CD1c-positive myeloid dendritic cell (primary cell): Measurements from ENCODE around the gene PALD1.
A peak's percentile ranks its signal among the peaks of the same experiment; 100 is the strongest.
"Not testable (repeated sequence)": the region's sequence is repeated elsewhere in the genome, so short reads cannot be mapped to it uniquely, and the experiment has no call there.

Experiments
- DNase-seq: peaks from one replicate; pipeline ENCODE4 v3.0.0-alpha.2; 2016; ENCODE audit errors: extremely low spot score

PALD1 gene

DNA sequence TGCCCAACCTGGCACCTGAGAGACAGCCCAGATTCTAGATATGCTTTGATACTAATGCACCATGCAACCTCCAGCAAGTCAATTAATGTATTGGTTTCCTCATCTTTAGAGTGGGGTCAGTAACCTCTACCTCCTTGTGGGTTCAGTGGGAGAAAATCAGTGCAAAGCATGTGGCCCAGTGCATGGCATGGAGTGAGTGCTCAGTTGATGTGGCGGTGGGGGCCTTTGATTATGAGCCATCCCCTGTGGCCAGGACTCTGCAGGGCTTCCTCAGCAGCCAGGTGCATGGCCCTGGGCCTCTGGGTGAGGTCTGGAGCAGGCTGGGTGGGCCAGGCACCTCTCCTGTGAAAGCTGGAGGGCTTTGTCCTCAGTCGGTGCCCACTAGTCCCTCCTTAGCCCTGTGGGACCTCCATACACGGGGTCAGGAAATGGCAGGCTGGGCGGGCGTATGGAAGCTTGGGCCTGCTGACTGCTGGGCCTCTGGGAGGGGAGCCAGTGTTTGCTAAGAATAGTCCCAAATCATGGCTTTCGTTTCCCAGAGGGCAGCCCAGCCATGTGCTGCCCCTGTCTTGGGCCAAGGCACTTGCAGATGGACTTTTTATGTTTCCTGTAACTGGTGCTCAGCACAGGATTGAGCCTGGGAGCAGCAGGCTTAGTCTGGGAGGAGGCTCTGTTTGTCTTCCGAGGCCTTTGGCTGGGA lies 3.4 kb downstream of the PALD1 start:
- no peak for DNase-seq

DNA sequence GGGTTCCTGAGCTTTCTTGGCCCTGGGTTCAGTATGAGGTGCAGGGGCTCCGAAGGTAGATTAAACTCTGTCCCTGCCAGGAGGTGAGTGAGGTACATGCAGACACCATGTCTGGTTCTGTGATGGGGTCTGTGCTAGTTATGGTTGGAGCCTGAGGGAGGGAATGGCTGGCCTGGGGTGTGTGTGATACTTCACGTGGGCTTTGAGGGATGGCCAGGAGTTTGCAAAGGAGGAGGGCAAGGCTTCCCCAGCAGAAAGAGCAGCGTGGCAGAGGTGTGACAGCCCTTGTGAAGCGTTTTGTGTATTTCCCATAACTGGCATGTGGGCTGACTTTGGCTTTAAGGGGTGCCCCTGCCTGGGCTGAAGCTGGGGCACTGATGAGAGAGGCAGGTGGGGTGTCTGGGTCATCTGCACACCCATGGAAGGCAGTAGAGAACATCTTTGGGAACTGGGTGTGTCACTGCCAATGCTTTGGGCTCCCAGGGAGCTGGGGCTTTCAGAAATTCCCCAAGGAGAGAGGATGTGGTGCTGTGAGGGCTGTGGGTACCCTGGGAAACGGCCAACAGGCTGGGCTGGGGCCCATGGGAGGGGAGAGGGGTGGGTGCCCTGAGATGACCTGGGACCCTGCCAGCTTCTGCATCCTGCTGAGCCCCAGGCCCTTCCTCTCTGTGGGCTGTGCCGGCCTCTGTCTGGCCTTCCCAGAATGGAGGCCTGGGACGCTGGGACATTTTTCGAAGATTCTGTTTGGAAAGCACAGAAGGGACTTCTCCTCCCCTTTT lies 4.6 kb downstream of the PALD1 start:
- no peak for DNase-seq

DNA sequence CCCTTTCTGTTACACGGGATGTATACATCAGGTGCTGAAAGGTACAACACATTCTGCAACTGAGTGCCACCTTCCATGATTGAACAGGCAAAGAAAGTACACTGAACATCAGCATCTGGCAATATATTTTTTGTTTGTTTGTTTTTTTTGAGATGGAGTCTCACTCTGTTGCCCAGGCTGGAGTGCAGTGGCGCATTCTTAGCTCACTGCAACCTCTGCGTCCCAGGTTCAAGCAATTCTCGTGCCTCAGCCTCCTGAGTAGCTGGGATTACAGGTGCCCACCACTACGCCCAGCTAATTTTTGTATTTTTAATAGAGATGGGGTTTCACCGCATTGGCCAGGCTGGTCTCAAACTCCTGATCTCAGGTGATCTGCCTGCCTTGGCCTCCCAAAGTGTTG lies 5.3 kb downstream of the PALD1 start:
- DNase-seq = not testable (repeated sequence)

DNA sequence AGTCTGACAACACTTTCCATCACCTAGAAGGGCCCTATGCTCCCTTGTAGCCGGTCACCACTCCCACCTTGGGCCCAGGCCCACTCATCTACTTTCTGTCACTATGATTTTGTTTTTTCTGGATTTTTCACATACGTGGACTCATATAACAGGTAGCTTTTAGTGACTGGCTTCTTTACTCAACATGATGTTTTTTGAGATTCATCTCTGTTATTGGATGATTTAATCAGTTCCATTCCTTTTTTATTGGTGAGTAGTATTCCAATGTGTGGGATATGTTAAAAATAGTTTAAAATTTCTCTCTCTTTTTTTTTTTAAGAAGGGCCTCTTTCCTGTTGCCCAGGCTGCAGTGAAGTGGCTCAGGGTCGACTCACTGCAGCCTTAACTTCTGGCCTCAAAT lies 9.3 kb downstream of the PALD1 start:
- DNase-seq = no peak

DNA sequence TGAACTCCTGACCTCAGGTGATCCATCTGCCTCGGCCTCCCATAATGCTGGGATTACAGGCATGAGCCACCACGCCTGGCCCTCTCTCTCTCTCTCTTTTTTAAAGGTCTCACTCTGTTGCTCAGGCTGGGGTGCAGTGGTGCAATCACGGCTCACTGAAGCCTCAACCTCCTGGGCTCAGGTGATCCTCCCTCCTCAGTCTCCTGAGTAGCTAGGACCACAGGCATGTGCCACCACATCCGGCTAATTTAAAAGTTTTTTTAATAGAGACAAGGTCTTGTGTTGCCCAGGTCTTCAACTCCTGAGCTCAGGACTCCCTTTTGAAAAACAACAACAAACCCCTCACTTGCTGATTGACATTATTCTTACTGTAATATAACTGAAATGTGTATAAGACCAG lies 11.6 kb downstream of the PALD1 start:
- DNase-seq = no peak

DNA sequence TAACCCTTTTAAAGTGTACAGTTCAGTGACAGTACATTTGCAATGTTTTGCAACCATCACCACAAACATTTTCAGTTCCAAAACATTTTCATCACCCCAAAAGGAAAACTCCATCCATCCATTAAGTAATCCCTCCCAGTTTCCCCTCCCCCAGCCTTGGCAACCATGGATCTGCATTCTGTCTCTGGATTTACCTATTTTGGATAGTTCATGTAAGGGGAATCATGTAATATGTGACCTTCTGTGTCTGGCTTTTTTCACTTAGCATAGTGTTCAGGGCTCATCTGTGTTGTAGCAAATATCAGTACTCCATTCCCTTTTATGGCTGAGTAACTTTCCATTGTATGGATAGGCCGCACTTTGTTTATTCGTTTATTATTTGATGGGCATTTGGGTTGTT lies 13.0 kb downstream of the PALD1 start:
- no peak for DNase-seq

DNA sequence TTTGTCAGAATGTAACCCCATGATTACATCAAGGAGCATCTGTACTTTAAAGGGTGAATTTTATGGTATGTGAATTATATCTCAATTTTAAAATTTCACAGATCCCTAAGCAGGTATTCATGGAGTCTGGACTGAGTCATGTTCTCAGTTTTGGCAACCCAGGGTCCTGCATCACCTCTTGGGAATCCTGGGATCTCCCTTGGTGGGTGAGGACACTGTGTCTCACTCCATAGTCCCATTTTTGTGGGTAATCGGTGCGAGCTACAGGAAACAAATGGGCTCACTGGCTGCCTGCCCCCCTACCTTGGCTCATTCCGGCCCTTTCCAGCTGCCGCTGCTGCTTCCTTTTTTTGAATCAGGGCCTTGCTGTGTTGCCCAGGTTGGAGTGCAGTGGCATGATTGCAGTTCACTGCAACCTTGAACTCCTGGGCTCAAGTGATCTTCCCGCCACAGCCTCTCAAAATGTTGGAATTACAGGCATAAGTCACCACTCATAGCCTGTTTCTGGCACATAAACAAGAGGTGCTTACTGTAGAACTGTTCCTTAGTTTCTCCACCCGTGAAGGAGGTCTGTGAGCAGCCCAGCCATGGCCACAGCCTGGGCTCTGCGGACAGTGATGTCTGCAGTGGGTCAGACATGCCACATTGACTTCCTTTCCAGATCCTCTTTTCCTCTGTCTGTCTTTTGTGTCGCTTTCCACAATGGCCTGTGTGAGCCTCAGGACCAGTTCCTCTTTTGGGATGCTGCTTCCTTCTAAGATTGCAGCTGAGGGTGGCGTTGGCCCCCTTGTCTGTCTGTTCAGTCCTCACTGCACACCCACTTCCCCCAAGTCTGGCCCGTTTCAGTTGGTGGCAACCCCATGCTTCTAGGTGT lies 14.5 kb downstream of the PALD1 start:
- peak; percentile 88 for DNase-seq

DNA sequence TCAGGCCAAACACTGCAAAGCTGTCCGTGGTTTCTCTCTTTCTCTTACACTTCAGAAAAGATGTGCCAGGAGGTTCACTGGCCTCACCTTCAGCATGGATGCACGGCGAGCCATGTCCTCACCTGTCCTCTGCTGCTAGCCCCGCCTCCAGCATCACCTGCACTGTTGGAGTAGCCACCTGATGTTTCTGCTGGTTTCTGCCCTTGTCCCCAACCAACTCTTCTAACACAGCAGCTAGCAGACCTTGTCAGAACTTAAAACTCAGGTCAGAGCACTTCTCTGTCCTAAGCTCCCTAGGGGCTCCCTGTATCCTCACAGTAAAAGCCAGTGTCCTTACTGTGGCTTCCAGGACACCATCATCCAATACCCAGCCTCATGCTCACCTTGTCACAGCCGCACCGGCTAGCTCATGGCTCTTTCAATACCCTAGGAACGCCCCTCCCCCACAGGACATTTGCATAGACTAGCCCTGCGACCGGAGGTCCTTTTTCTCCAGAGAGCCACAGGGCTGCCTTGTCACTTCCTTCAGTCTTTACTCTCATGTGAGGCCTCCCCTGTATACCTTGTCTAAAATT lies 15.2 kb downstream of the PALD1 start:
- DNase-seq = peak; percentile 26

DNA sequence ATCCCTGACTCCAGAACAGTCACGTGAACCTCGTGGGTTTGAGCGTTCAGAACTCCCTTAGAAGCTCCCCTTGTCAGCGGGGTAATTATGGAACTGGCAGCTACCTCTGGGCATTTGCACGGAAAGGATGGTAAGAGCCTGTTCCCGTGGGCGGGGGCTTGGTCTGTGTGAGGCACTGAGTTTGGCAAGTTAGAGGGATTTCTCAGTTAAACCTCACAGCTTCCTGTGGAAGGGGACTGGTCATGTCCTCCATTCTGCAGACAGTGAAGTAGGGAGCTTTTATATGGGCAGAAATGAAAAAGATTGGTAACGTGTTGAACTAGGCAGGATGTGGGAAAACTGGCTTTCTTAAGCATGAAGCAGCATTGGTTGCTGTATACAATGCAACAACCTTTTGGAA lies 16.0 kb downstream of the PALD1 start:
- peak; percentile 91 for DNase-seq

DNA sequence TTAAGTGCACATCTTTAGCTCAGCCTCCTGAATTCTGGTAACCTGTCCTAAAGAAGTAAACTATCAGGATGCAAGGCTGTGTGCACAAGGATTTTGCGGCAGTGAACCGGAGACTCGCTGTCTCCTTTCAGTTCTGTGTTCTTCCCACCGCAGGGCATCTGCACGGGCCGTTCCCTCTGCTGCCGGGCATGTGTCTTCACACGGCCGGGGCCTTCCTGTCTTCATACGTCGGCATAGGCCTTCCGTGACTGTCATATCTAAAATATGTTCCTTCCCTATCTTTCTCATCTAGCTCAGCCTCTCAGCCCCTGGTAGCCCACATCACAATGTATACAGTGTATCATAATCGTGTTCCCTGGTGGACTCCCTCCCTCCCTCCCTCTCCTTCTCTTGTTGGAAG lies 16.4 kb downstream of the PALD1 start:
- DNase-seq = peak; percentile 85

DNA sequence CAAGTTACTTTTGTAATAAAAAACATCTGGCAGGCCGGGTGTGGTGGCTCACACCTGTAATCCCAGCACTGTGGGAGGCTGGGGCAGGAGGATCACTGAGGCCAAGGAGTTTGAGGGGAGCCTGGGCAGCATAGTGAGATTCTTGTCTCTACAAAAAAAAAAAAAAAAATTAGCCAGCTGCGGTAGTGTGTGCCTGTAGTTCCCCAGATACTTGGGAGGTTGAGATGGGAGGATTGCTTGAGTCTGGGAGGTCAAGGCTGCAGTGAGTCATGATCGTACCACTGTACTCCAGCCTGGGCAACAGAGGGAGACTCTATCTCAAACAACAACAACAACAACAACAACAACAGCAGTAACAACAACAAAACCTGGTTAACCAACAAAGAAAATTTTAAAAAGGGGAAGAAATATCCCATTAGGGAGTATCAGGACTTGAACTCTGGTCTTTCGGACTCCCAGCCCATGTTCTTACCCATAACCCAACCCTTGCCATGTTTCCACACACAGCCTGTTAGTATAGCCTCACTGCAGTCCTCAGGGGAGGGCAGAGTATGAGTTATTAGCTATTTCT lies 17.2 kb downstream of the PALD1 start:
- no peak for DNase-seq

DNA sequence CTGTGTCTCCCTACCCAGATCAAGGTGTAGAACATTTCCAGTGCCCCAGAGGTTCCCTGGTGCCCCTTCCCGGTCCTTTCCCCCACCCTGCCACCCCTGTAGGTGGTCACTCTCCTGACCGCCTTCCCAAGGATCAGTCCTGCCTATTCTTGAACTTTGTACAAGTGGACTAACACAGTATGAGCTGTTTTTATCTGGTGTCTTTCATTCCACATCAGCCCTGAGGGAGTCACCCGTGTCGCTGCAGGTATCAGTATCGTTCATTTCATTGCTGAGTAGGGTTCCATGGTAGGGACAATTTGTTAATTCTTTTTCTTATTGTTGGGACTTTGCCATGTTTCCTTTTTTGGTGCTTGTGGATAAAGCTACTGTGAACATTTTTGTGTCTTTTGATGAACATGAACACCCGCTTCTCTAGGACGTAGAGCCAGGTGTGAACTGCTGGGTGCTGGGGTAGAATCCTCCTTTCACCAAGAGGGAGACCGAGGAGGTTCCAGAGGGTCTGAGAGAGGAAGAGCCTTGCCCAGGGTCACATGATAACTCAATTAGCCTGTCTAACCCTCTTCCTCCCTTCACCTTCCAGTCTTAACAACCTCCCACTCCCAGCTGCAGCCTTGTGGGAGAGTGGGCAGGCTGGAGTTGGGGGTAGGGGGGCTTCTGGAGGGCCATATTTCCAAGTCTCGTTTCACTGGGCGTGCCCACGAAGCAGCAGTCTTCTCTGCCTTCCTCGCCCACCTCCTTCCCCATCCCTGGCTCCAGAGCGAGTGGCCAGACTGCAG lies 18.0 kb downstream of the PALD1 start:
- no peak for DNase-seq

DNA sequence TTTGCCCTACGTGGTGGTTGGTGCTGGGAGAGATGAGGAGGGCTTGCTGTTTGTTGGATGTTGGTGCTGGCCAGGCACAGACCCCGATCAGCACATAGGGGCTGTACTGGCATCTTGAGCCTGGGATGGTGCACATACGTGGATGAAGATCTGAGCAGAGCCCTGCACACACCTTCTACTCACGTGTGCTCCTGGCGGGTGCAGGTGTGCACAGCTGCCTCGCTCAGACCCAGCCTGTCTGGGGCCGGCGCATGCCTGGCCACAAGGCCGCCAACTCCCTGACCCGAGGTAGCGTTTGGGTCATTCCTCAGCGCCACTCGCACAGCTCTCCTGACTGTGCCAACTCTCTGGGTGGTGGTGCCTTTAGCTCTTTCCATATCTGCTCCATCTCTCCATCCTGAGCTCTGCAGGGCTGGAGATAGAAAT lies 18.6 kb downstream of the PALD1 start:
- no peak for DNase-seq

DNA sequence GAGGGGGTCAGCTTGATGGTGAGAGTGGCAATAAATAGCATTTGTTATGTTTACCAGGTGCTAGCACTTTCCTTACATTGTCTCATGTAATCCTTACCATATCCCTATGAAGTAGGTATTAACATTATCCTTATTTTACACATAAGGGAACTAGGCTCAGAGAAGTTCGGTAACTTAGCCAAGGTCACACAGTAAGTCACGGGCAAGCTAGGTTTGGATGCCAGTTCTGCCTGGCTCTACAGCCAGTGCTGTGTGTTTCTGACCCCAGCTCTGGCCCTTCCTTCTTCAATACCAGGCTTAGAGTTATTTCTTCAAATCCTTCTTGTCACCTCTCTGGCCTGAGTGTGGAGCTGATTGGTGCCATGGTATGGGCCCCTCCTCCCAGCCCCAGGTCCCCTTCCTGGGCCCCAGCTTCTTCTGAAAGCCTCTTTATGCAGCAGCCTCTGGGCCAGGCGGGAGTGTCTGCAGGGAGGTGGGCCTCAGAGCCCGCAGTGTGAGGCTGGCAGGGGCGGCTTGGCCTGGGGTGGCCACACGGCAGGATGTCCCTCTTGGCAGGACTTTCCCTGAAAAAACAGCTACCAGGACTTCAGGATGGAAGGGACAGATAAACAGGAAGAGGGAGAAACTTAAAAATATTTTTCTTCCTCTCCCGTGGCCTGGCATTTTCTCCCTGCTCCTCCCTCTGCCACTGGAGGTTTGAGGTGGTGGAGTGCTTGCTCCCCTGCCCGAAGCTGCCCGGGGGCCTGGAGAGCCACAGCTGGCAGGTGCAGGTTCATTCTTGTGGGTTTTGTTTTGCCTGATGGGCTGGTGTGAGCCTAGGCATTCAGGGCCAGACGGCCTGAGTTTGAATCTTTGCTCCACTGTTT lies 20.6 kb downstream of the PALD1 start:
- no peak for DNase-seq

DNA sequence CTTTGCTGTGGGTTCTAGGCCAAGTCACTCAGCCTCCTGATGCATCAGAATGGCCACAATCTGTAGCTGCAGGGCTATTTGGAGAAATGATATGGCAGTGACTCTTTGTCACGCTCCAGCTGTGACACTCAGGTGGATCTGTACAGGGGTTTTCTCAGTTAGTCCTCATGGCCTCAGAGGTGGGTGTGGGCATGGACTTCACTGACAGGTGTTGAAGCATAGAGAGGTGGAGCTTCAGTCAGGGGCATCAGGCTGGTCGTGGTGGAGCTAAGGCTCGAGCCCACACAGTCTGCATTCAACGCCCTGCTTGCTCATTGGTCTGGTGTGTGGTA lies 21.2 kb downstream of the PALD1 start:
- no peak for DNase-seq

DNA sequence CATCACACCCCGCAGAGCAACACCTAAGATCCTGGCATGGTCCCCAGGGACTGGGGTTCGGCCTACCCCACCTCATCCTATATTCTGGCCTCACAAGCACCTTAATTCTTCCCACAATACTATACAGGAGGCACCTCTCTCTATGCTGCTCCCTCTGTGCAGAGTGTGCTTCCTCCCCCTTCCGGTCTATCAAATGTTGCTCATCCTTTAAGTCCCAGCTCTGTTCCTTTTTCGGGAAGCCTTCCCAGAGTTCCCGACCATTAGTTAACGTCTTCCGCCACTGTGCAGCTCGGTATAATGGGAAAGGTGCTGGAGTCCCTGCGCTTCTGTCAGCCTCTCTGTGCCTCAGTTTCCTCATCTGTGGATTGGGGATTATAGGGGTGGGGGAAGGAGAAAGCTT lies 21.8 kb downstream of the PALD1 start:
- no peak for DNase-seq

DNA sequence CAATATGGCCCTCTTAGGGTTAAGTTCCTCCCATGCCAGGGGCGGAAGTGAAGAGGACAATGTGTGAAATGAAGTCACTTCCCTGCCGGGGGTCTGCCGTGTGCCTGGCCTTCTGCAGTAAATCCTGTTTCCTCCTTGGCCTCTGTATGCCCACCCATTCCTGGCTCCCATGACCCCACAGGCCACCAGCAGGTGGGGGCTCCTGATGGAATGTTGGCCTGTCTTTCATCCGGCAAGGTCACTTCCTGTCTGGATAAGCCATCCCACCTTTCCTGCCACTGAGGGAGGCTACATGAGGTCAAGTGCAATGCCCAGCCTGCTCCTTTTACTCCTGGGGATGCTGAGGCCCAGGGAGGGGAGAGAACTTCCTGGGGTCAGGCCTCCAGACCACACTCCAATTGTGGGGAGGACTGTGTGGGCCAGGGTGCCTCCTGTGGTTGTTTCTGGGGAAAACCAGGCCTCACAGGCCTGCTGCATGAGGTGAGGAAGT lies 22.3 kb downstream of the PALD1 start:
- DNase-seq = peak; percentile 18

DNA sequence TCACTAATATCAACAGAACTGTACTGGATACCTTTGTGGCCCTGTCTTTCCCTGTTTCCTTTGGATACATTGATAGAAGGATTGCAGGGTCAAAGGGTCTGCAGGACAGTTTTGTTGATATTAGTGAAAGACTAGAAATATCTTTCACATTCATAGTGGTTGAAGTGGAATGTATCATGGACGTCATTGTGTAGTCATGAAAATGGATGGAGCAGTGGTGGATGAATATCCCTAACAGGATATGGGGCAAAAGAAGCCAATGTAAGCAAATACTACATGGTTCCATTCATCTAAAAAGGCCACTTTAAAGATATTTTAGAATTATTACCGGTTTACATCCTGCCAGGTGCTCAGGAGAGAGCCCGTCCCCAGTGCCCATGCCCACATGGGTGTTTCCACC lies 23.8 kb downstream of the PALD1 start:
- DNase-seq = no peak

DNA sequence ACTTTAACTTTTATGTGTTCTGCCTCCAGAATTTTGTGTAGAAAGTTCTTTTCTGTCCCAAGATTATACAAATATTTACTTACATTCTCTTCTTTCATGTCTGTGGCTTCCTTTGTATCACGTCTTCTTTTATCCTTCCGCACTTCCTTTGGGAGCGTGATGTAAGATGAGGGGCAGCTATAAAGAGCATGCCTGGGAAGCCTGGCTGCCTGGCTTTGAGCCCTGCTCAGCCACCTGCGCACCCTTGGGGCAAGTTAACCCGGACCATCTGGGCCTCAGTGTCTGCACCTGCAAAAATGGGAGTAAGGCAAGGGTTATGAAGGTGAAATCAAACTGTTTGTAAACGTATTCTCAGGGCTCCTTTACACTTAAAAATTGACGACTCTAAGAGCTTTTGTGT lies 25.2 kb downstream of the PALD1 start:
- DNase-seq = no peak
